Glutamatergic neuron (in vitro differentiated cells): ENCODE measurements around the gene UBALD2. TPM values are rescaled to one million over a fixed set of nuclear protein-coding genes. Genes with fewer than 3 reads are reported as not detected.
"Not testable (repeated sequence)": the region's sequence is repeated elsewhere in the genome, so short reads cannot be mapped to it uniquely, and the experiment has no call there.

Experiments used
- DNase-seq: peaks from one replicate; pipeline ENCODE4 v3.0.0; 2022
- H3K27ac Mint-ChIP-seq: one replicate; pipeline ENCODE4 v1.8.0; 2020; ENCODE audit warnings: mild to moderate bottlenecking, mixed read lengths, inconsistent platforms; ENCODE audit not compliant: unreplicated experiment
- H3K27me3 Mint-ChIP-seq: one replicate; pipeline ENCODE4 v1.8.0; 2020; ENCODE audit warnings: mild to moderate bottlenecking, moderate library complexity, mixed read lengths, inconsistent platforms; ENCODE audit not compliant: unreplicated experiment
- H3K36me3 Mint-ChIP-seq: one replicate; pipeline ENCODE4 v1.8.0; 2020; ENCODE audit warnings: mild to moderate bottlenecking, mixed read lengths, inconsistent platforms; ENCODE audit not compliant: unreplicated experiment
- H3K4me1 Mint-ChIP-seq: one replicate; pipeline ENCODE4 v1.8.0; 2020; ENCODE audit warnings: mild to moderate bottlenecking, low read depth, mixed read lengths, inconsistent platforms; ENCODE audit not compliant: unreplicated experiment
- H3K4me3 Mint-ChIP-seq: one replicate; pipeline ENCODE4 v1.8.0; 2020; ENCODE audit warnings: mild to moderate bottlenecking, mixed read lengths, inconsistent platforms; ENCODE audit not compliant: unreplicated experiment
- H3K9me3 Mint-ChIP-seq: one replicate; pipeline ENCODE4 v1.8.0; 2020; ENCODE audit warnings: mild to moderate bottlenecking, moderate library complexity, mixed read lengths, inconsistent platforms; ENCODE audit not compliant: unreplicated experiment
- CTCF ChIP-seq: fragments of 200-600 bp; sonication (generic); IDR thresholded peaks from one replicate; pipeline ENCODE4 v1.5.0; 2021; ENCODE audit not compliant: partially characterized antibody, unreplicated experiment
- total RNA-seq: library from RNA; stranded (reverse); fragmentation: NEBNext Ultra II Directional; extraction: Animal tissue kit (Norgen Biotek cat#: 25700); gene quantifications from one replicate; pipeline ENCODE4 v1.2.1, GENCODE V29; 2021; ENCODE audit not compliant: unreplicated experiment

Gene UBALD2
- total RNA-seq, 1 donor from 2014 or later, result 58.7 TPM

GRCh38 chr17:76297436-76297835, 32.3 kb downstream of the UBALD2 start:
- no peak overlapping the region for H3K27ac Mint-ChIP-seq
- no peaks in the 10 kb centered on the region for H3K4me1 Mint-ChIP-seq
- H3K4me3 Mint-ChIP-seq, result no peak overlapping the region
- peaks cover 3% of the 10 kb centered on the region for H3K9me3 Mint-ChIP-seq
- H3K27me3 Mint-ChIP-seq, result no peaks in the 10 kb centered on the region
- H3K36me3 Mint-ChIP-seq, result peaks cover 5% of the 10 kb centered on the region
- DNase-seq, result no peak
- no peak for TF ChIP-seq CTCF

- H3K4me1 Mint-ChIP-seq, result no peaks in the 10 kb centered on the region
- TF ChIP-seq CTCF, result no peak
- H3K27ac Mint-ChIP-seq, result no peak overlapping the region
- no peak for DNase-seq
- no peaks in the 10 kb centered on the region for H3K9me3 Mint-ChIP-seq
- no peak overlapping the region for H3K4me3 Mint-ChIP-seq
- H3K36me3 Mint-ChIP-seq, result no peaks in the 10 kb centered on the region
- H3K27me3 Mint-ChIP-seq, result no peaks in the 10 kb centered on the region
Observed at GRCh38 chr17:76304226-76305134, 39.3 kb downstream of the UBALD2 start.

GRCh38 chr17:76305135-76305454, 39.9 kb downstream of the UBALD2 start:
- H3K27ac Mint-ChIP-seq, H3K9me3 Mint-ChIP-seq, H3K4me3 Mint-ChIP-seq, H3K27me3 Mint-ChIP-seq, H3K4me1 Mint-ChIP-seq, H3K36me3 Mint-ChIP-seq, DNase-seq: not testable (repeated sequence)

GRCh38 chr17:76307299-76307965, 42.3 kb downstream of the UBALD2 start:
- Mint-ChIP-seq H3K4me1 (no peaks in the 10 kb centered on the region), H3K36me3 (no peaks in the 10 kb centered on the region), H3K27ac (no peak overlapping the region), H3K9me3 (no peaks in the 10 kb centered on the region), H3K27me3 (no peaks in the 10 kb centered on the region), H3K4me3 (no peak overlapping the region)
- no peak for TF ChIP-seq CTCF
- no peak for DNase-seq

GRCh38 chr17:76307966-76308338, 42.8 kb downstream of the UBALD2 start, which contains the start of gene QRICH2:
Gene QRICH2, minus strand, starts transcription at chr17:76308276. Its CDS starts 278 bp downstream, at chr17:76307998.
- DNase-seq, result no peak
- Mint-ChIP-seq H3K4me3 (no peak within 1 kb of the TSS), H3K27me3 (no peaks in the 10 kb centered on the region), H3K36me3 (no peaks in the 10 kb centered on the region), H3K9me3 (no peaks in the 10 kb centered on the region), H3K4me1 (no peaks in the 10 kb centered on the region), H3K27ac (no peak within 1 kb of the TSS)
- TF ChIP-seq CTCF, result no peak
